A673 (cell line): ENCODE measurements around the gene BICC1.

Experiments used
- CTCF ChIP-seq: fragments of 300-800, 200-600 bp; sonication (generic); conservative IDR thresholded peaks from 2 replicates; pipeline ENCODE4 v1.5.1; 2017; ENCODE audit warnings: low read depth, mild to moderate bottlenecking, antibody characterized with exemption, low read length, moderate library complexity, mixed read lengths
- EZH2 ChIP-seq: fragments of 200-600 bp; sonication (generic); IDR thresholded peaks from 2 replicates; pipeline ENCODE4 v1.6.1; 2017; ENCODE audit warnings: borderline replicate concordance, low read depth, mild to moderate bottlenecking, mixed read lengths, antibody characterized with exemption, low read length; ENCODE audit not compliant: poor library complexity, severe bottlenecking

GRCh38 chr10:58570979-58571378 is 58.3 kb downstream of the BICC1 start:
- TF ChIP-seq CTCF (no peak), EZH2 (no peak)
